ENCODE results near the gene MEOX2. TPM values are rescaled to one million over a fixed set of nuclear protein-coding genes. Genes with fewer than 3 reads are reported as not detected.

Gene MEOX2
- polyA plus RNA-seq, 1 donor (not counting 4 experiments of a cell fraction or from before 2014, with no cell fraction given), result not detected

GRCh38 chr7:15725051-15725450, 38.6 kb upstream of the MEOX2 start:
- no peak for DNase-seq (ENCODE audit: low read depth, low spot score)
- Histone ChIP-seq H3K27me3 (ENCODE audit: control insufficient read depth, extremely low read depth, insufficient read depth, low read length) (no peaks in the 10 kb centered on the region), H3K4me2 (ENCODE audit: control insufficient read depth, extremely low read depth, insufficient read depth, low read depth, low read length) (no peak overlapping the region), H3K27ac (ENCODE audit: control insufficient read depth, insufficient read depth, low read length) (no peak overlapping the region), H3K9me1 (ENCODE audit: control insufficient read depth, extremely low read depth, insufficient read depth, low read length) (no peaks in the 10 kb centered on the region), H3K9ac (ENCODE audit: control insufficient read depth, extremely low read depth, insufficient read depth, low read length) (no peak overlapping the region), H3K9me3 (ENCODE audit: control insufficient read depth, low read depth, low read length) (no peaks in the 10 kb centered on the region), H3K36me3 (ENCODE audit: control insufficient read depth in 2 of 2, extremely low read depth in 1 of 2, insufficient read depth in 2 of 2, low read length in 2 of 2) (no peaks in the 10 kb centered on the region), H2AFZ (ENCODE audit: control insufficient read depth, low read length) (no peak overlapping the region), H3K4me3 (ENCODE audit: control insufficient read depth in 2 of 3, extremely low read depth in 1 of 3, insufficient read depth in 2 of 3, low read depth in 1 of 3, low read length in 3 of 3) (no peak overlapping the region), H4K20me1 (ENCODE audit: control insufficient read depth, extremely low read depth, insufficient read depth, low read length) (no peaks in the 10 kb centered on the region), H3K4me1 (ENCODE audit: control insufficient read depth, extremely low read depth, insufficient read depth, low read length) (no peaks in the 10 kb centered on the region), H3K79me2 (ENCODE audit: control insufficient read depth, insufficient read depth, low read length) (no peaks in the 10 kb centered on the region)
- no peak for FAIRE-seq
- dilution Hi-C loops (cut with MboI; ENCODE audit: extremely low pct_ligation_motif_present, low sequenced_read_pairs), result no loop called here
- TF ChIP-seq, protein P1, sequence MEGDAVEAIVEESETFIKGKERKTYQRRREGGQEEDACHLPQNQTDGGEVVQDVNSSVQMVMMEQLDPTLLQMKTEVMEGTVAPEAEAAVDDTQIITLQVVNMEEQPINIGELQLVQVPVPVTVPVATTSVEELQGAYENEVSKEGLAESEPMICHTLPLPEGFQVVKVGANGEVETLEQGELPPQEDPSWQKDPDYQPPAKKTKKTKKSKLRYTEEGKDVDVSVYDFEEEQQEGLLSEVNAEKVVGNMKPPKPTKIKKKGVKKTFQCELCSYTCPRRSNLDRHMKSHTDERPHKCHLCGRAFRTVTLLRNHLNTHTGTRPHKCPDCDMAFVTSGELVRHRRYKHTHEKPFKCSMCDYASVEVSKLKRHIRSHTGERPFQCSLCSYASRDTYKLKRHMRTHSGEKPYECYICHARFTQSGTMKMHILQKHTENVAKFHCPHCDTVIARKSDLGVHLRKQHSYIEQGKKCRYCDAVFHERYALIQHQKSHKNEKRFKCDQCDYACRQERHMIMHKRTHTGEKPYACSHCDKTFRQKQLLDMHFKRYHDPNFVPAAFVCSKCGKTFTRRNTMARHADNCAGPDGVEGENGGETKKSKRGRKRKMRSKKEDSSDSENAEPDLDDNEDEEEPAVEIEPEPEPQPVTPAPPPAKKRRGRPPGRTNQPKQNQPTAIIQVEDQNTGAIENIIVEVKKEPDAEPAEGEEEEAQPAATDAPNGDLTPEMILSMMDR (optimal IDR thresholded peaks at IDR 0.05 in 1 of 3, IDR thresholded peaks at IDR 0.05 in 1 of 3, conservative IDR thresholded peaks at IDR 0.05 in 1 of 3; ENCODE audit: extremely low read depth in 1 of 3, insufficient read depth in 2 of 3, low read length in 3 of 3), result no peak
- TF ChIP-seq EZH2 (IDR thresholded peaks at IDR 0.05; ENCODE audit: low read length), result no peak

DNA sequence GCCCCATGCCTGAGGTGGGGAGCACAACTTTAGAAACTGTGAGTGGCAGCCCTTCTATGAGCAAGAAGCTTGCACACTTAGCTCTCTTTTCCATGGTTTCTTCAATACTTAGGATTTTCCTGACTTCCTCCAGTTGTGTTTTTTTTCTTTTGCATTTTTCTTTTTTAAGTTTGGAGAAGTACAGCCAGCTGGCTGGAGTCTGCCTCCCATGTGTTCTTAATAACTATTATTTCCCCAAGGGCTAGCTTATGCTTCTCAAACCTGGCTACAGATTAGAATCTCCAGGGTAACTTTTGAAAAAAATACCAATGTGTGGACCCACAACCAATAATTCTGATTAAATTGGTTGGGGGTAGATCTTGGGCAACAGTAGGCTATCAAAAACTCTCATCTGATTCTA, 37.4 kb upstream of the MEOX2 start:
- no peak overlapping the region for H3K9ac ChIP-seq (ENCODE audit: control insufficient read depth, extremely low read depth, insufficient read depth, low read length)
- no peaks in the 10 kb centered on the region for H3K9me1 ChIP-seq (ENCODE audit: control insufficient read depth, extremely low read depth, insufficient read depth, low read length)
- TF ChIP-seq, protein P1 (optimal IDR thresholded peaks at IDR 0.05 in 1 of 3, IDR thresholded peaks at IDR 0.05 in 1 of 3, conservative IDR thresholded peaks at IDR 0.05 in 1 of 3; ENCODE audit: extremely low read depth in 1 of 3, insufficient read depth in 2 of 3, low read length in 3 of 3), result no peak
- no peak for TF ChIP-seq EZH2 (IDR thresholded peaks at IDR 0.05; ENCODE audit: low read length)
- no peaks in the 10 kb centered on the region for H3K9me3 ChIP-seq (ENCODE audit: control insufficient read depth, low read depth, low read length)
- H3K27me3 ChIP-seq (ENCODE audit: control insufficient read depth, extremely low read depth, insufficient read depth, low read length), result no peaks in the 10 kb centered on the region
- H3K4me1 ChIP-seq (ENCODE audit: control insufficient read depth, extremely low read depth, insufficient read depth, low read length), result no peaks in the 10 kb centered on the region
- no peak overlapping the region for H3K4me2 ChIP-seq (ENCODE audit: control insufficient read depth, extremely low read depth, insufficient read depth, low read depth, low read length)
- FAIRE-seq, result no peak
- no peak overlapping the region for H3K27ac ChIP-seq (ENCODE audit: control insufficient read depth, insufficient read depth, low read length)
- dilution Hi-C loops (cut with MboI; ENCODE audit: extremely low pct_ligation_motif_present, low sequenced_read_pairs), result no loop called here
- no peaks in the 10 kb centered on the region for H3K36me3 ChIP-seq (ENCODE audit: control insufficient read depth in 2 of 2, extremely low read depth in 1 of 2, insufficient read depth in 2 of 2, low read length in 2 of 2)
- no peaks in the 10 kb centered on the region for H3K79me2 ChIP-seq (ENCODE audit: control insufficient read depth, insufficient read depth, low read length)
- no peak overlapping the region for H3K4me3 ChIP-seq (ENCODE audit: control insufficient read depth in 2 of 3, extremely low read depth in 1 of 3, insufficient read depth in 2 of 3, low read depth in 1 of 3, low read length in 3 of 3)
- no peak for DNase-seq (ENCODE audit: low read depth, low spot score)
- no peaks in the 10 kb centered on the region for H4K20me1 ChIP-seq (ENCODE audit: control insufficient read depth, extremely low read depth, insufficient read depth, low read length)
- no peak overlapping the region for H2AFZ ChIP-seq (ENCODE audit: control insufficient read depth, low read length)
